Psoas muscle (tissue), 8 donors: Measurements from ENCODE around the gene SLF2. TPM values are rescaled to one million over a fixed set of nuclear protein-coding genes. Genes with fewer than 3 reads are reported as not detected.

Experiments used
- ATAC-seq, 4 donors: fragments of 200-7000 bp; cut with Tn5 transposase; one replicate each; pipeline ENCODE4 v1.9.1; 2020; ENCODE audit warnings: moderate library complexity in 3 of 4, mild to moderate bottlenecking in 2 of 4
- DNase-seq, 2 donors: peaks; one replicate each; pipeline ENCODE4 v3.0.0-alpha.2; 2020
- H3K27ac ChIP-seq: fragments of 200-600 bp; one replicate; pipeline ENCODE4 v1.8.0; 2022
- H3K27me3 ChIP-seq, 3 donors: fragments of 200-600 bp in 1 of 3; one replicate each; pipeline versions ENCODE4 v1.6.1 to v1.8.0; 2013 to 2022; ENCODE audit warnings: low read length in 2 of 3, mild to moderate bottlenecking in 2 of 3, moderate library complexity in 1 of 3; ENCODE audit not compliant: insufficient read depth in 3 of 3
- H3K36me3 ChIP-seq, 2 donors: fragments of 200-600 bp in 1 of 2; one replicate each; pipeline versions ENCODE4 v1.6.1 to v1.8.0; 2013 to 2022; ENCODE audit warnings: low read depth in 1 of 2, mild to moderate bottlenecking in 1 of 2, moderate library complexity in 1 of 2; ENCODE audit not compliant: insufficient read depth in 1 of 2
- H3K4me1 ChIP-seq: fragments of 200-600 bp; one replicate; pipeline ENCODE4 v1.8.0; 2022
- H3K4me3 ChIP-seq: fragments of 200-600 bp; one replicate; pipeline ENCODE4 v1.8.0; 2022; ENCODE audit warnings: mild to moderate bottlenecking
- H3K9me3 ChIP-seq: fragments of 200-600 bp; one replicate; pipeline ENCODE4 v1.8.0; 2022
- CTCF ChIP-seq: fragments of 200-600 bp; IDR thresholded peaks from one replicate; pipeline ENCODE4 v1.8.0; 2022; ENCODE audit warnings: antibody characterized with exemption
- WGBS, 3 donors: extraction: QIAGEN DNeasy Blood & Tissue Kit; methylation state at CpG; one replicate each; pipeline versions ENCODE4 v1.1.6 to v1.1.7; 2013; 5-methylcytosine and 5-hydroxymethylcytosine counted together
- intact Hi-C, 2 donors: fragments of 100-400 bp; cut with DNase I; formaldehyde crosslinking; loops; one replicate each; pipeline versions ENCODE4 v1.11.0 to v1.14.2; 2022
- polyA plus RNA-seq, 3 donors: library from polyadenylated mRNA; stranded (reverse); fragments of 200-250 nt; gene quantifications; one replicate each; pipeline ENCODE4 v1.2.3, GENCODE V29; 2013
- total RNA-seq, 4 donors: library from RNA; stranded (reverse); fragmentation: NEBNext Ultra II Directional in 2 of 4; extraction: Animal tissue kit (Norgen Biotek cat#: 25700) in 2 of 4; gene quantifications; one replicate each; pipeline versions ENCODE4 v1.2.1 to v1.2.4, GENCODE V29; 2021 to 2023
- donor health status: healthy with polysubstance abuse.
- donor health status: DM: no; HTN: no; CAD: no; lungs with moderate emphysema.
- donor health status: Bipolar disorder and iron deficiency.
- donor health status: healthy.
- donor health status: DM: yes; HTN: yes; CAD: no.
- donor health status: DM: no; HTN: no; CAD: no.
- donor health status: DM: no; HTN: no; CAD: no.
- donor health status: DM: yes; HTN: yes; CAD: no.

Gene SLF2
- total and polyA plus RNA-seq, 7 donors, result 8.0 to 26.9 (median 20.1) TPM

DNA sequence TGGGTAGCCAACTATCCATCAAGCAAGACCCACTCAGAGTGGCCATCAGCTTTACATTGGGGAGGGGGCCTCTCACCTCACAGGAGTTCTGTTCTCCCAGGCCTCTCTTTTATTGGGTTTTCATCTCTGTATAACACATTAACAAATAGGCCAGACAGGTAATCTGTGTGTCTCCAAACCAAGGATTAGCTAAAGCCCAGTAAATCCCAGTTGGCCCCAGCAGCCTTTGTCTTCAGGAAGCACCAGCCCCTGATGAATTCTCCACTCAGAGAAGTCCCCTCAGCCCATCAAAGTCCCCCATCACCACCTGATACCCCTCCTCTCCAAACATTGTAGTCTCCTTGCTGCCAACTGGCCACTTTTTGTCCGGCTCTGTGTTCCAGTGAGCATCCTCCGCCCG is 16.9 kb upstream of the SLF2 start:
- 83 to 96% (median 83%) methylated on average over 3 of the region's 3 CpGs for WGBS, 3 donors
- Histone ChIP-seq H3K27me3 (peaks cover 0 to 42% (median 3%) of the 10 kb centered on the region in 3 donors), H3K27ac (no peak overlapping the region), H3K4me3 (no peak overlapping the region), H3K4me1 (no peaks in the 10 kb centered on the region), H3K9me3 (no peaks in the 10 kb centered on the region), H3K36me3 (no peaks in the 10 kb centered on the region)
- ATAC-seq (no peak), DNase-seq (no peak)
- intact Hi-C loops, result no loop called here
- TF ChIP-seq CTCF, result no peak

DNA sequence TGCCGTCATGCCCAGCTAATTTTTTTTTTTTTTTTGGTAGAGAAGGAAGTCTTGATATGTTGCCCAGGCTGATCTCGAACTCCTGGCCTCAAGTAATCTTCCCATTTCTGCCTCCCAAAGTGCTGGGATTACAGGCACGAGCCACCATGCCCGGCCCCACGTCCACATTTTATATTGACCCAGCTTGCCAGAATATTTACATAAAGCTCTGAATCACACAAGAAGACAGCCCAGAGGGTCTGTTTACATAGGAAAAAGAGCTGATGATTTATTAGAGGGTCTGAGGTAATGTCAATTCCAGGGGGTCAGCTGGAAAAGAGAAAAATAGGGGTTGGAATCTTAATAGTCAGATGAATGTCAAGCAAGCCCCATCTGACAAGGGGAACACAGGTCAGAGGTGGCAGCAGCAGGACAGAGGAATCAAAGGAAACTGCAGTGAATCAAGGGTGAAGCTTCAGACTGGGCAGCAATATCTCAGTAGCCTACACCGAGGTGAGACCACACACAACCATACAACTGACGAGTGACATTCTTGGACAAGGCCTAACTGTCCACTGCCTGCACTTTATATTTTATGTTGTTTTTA is 15.8 kb upstream of the SLF2 start:
- no peak overlapping the region for H3K4me3 ChIP-seq
- no peaks in the 10 kb centered on the region for H3K4me1 ChIP-seq
- 69 to 79% (median 71%) methylated on average over 7 of the region's 7 CpGs for WGBS, 3 donors
- H3K27me3 ChIP-seq, result peaks cover 0 to 39% (median 3%) of the 10 kb centered on the region in 3 donors
- H3K27ac ChIP-seq, result no peak overlapping the region
- ATAC-seq (no peak), DNase-seq (no peak)
- H3K9me3 ChIP-seq, result no peaks in the 10 kb centered on the region
- intact Hi-C loops, result no loop called here
- H3K36me3 ChIP-seq, result no peaks in the 10 kb centered on the region
- TF ChIP-seq CTCF, result no peak

- Histone ChIP-seq H3K27me3 (peaks cover 0 to 33% (median 0%) of the 10 kb centered on the region in 3 donors), H3K27ac (no peak overlapping the region), H3K36me3 (no peaks in the 10 kb centered on the region), H3K4me3 (no peak overlapping the region), H3K9me3 (no peaks in the 10 kb centered on the region), H3K4me1 (no peaks in the 10 kb centered on the region)
- ATAC-seq, result no peak
- intact Hi-C loops, result no loop called here
- no peak for TF ChIP-seq CTCF
- DNase-seq, result no peak
- WGBS, 3 donors, result 9 to 84% (median 58%) methylated on average over 1 of the region's 1 CpG
These were observed 14.8 kb upstream of the SLF2 start for GRCh38 chr10:100897976-100898375.

DNA sequence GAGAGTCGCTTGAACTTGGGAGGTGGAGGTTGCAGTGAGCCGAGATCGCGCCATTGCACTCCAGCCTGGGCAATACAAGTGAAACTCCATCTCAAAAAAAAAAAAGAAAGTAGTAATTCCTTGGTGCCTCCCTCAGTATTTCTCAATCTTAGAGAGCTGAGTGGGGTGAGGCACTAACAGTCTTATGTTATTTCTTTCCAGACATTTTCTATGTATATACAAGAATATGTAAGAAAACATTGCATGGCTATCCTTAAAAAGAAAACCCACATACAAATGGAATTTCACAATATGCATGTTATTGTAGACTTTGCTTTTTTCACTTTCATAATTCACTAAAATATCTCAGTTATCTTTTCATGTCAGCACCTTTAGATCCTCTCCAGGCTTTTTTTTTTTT is 13.6 kb upstream of the SLF2 start:
- Histone ChIP-seq H3K4me3 (no peak overlapping the region), H3K27me3 (peaks cover 0 to 34% (median 0%) of the 10 kb centered on the region in 3 donors), H3K36me3 (no peaks in the 10 kb centered on the region), H3K4me1 (no peaks in the 10 kb centered on the region), H3K27ac (no peak overlapping the region), H3K9me3 (no peaks in the 10 kb centered on the region)
- DNase-seq, result no peak
- ATAC-seq, result no peak
- WGBS, 3 donors, result 74 to 95% (median 81%) methylated on average over 4 of the region's 4 CpGs
- intact Hi-C loops, result no loop called here
- no peak for TF ChIP-seq CTCF

GRCh38 chr10:100901051-100901450 is 11.7 kb upstream of the SLF2 start:
- WGBS, 3 donors, result 30 to 47% (median 36%) methylated on average over 6 of the region's 6 CpGs

More at GRCh38 chr10:100901051-100901450, 11.7 kb upstream of the SLF2 start:
- Histone ChIP-seq H3K4me3 (no peak overlapping the region), H3K27me3 (peaks cover 0 to 25% (median 0%) of the 10 kb centered on the region in 3 donors), H3K4me1 (no peaks in the 10 kb centered on the region), H3K27ac (no peak overlapping the region), H3K36me3 (no peaks in the 10 kb centered on the region), H3K9me3 (no peaks in the 10 kb centered on the region)
- no peak for TF ChIP-seq CTCF
- DNase-seq (no peak), ATAC-seq (no peak)
- intact Hi-C loops, result no loop called here
